VCaP (cell line): ENCODE data around the gene BTBD10.

Experiments used
- H3K27ac ChIP-seq: fragments of 450-650 bp; 2 replicates; pipeline ENCODE4 v1.5.1; 2017
- CTCF ChIP-seq: fragments of 450-650 bp; conservative IDR thresholded peaks from 2 replicates; pipeline ENCODE4 v1.5.1; 2017; ENCODE audit warnings: mild to moderate bottlenecking, moderate library complexity

Gene BTBD10

GRCh38 chr11:13386567-13386966, 76.5 kb downstream of the BTBD10 start:
- H3K27ac ChIP-seq: no peak overlapping the region
- TF ChIP-seq CTCF: no peak

GRCh38 chr11:13384908-13385640, 77.9 kb downstream of the BTBD10 start:
- H3K27ac ChIP-seq: no peak overlapping the region
- TF ChIP-seq CTCF: peak; percentile 84

GRCh38 chr11:13382751-13383150, 80.3 kb downstream of the BTBD10 start:
- no peak for TF ChIP-seq CTCF
- no peak overlapping the region for H3K27ac ChIP-seq

GRCh38 chr11:13380731-13381130, 82.3 kb downstream of the BTBD10 start:
- no peak for TF ChIP-seq CTCF
- H3K27ac ChIP-seq: no peak overlapping the region

GRCh38 chr11:13378316-13378715, 84.7 kb downstream of the BTBD10 start:
- no peak overlapping the region for H3K27ac ChIP-seq
- no peak for TF ChIP-seq CTCF

GRCh38 chr11:13376838-13377237, 86.2 kb downstream of the BTBD10 start:
- TF ChIP-seq CTCF: no peak
- no peak overlapping the region for H3K27ac ChIP-seq

GRCh38 chr11:13376402-13376801, 86.6 kb downstream of the BTBD10 start:
- TF ChIP-seq CTCF: no peak
- no peak overlapping the region for H3K27ac ChIP-seq
